HG03280 (cell line): Measurements from ENCODE around the gene OTOS.

Source experiments
- ATAC-seq: cut with Tn5 transposase; IDR thresholded peaks from one replicate; pipeline ENCODE4 v1.9.1; 2021; ENCODE audit warnings: mild to moderate bottlenecking, moderate library complexity; ENCODE audit not compliant: unreplicated experiment

The OTOS gene

GRCh38 chr2:240137596-240138253 lies 2.7 kb downstream of the OTOS start:
- no peak for ATAC-seq

- peak; percentile 9 for ATAC-seq
Measured at GRCh38 chr2:240136671-240137292, 3.7 kb downstream of the OTOS start.

GRCh38 chr2:240136013-240136670 lies 4.3 kb downstream of the OTOS start, which contains the start of gene COPS9:
Gene COPS9, minus strand, starts transcription at chr2:240136305. Its CDS starts 21 bp downstream, at chr2:240136284.
- peak; percentile 92 for ATAC-seq

- ATAC-seq, result peak; percentile 19
Measured at GRCh38 chr2:240135706-240136012, 4.8 kb downstream of the OTOS start.

- ATAC-seq, result no peak
Measured at GRCh38 chr2:240134956-240135520, 5.4 kb downstream of the OTOS start.

- no peak for ATAC-seq
Measured at GRCh38 chr2:240134466-240134865, 6.0 kb downstream of the OTOS start.

- no peak for ATAC-seq
Measured at GRCh38 chr2:240133401-240133800, 7.1 kb downstream of the OTOS start.

GRCh38 chr2:240132651-240132980 lies 7.8 kb downstream of the OTOS start:
- no peak for ATAC-seq

- no peak for ATAC-seq
Measured at GRCh38 chr2:240131941-240132650, 8.4 kb downstream of the OTOS start.

GRCh38 chr2:240131296-240131695 lies 9.2 kb downstream of the OTOS start:
- ATAC-seq, result no peak

GRCh38 chr2:240130393-240131195 lies 9.9 kb downstream of the OTOS start:
- no peak for ATAC-seq

- no peak for ATAC-seq
Measured at GRCh38 chr2:240129731-240130392, 10.6 kb downstream of the OTOS start.

GRCh38 chr2:240129311-240129710 lies 11.1 kb downstream of the OTOS start:
- ATAC-seq, result no peak

GRCh38 chr2:240128608-240129145 lies 11.8 kb downstream of the OTOS start:
- ATAC-seq, result no peak

GRCh38 chr2:240127911-240128607 lies 12.4 kb downstream of the OTOS start:
- ATAC-seq, result no peak

- no peak for ATAC-seq
Measured at GRCh38 chr2:240127191-240127750, 13.2 kb downstream of the OTOS start.

- ATAC-seq, result no peak
Measured at GRCh38 chr2:240126731-240127130, 13.7 kb downstream of the OTOS start.

- ATAC-seq, result no peak
Measured at GRCh38 chr2:240125742-240126141, 14.7 kb downstream of the OTOS start.

- no peak for ATAC-seq
Measured at GRCh38 chr2:240124651-240125030, 15.8 kb downstream of the OTOS start.
